Measurements from ENCODE around the gene SECTM1.

The SECTM1 gene

GRCh38 chr17:82277851-82278250 is 55.7 kb downstream of the SECTM1 start:
- DNase-seq = no peak

- no peak for DNase-seq
These were observed 56.6 kb downstream of the SECTM1 start for GRCh38 chr17:82276938-82277337.

- no peak for DNase-seq
These were observed 58.2 kb downstream of the SECTM1 start for GRCh38 chr17:82275326-82275725.

GRCh38 chr17:82274134-82275020 is 59.2 kb downstream of the SECTM1 start:
- no peak for DNase-seq

- DNase-seq = peak; percentile 71
These were observed 60.0 kb downstream of the SECTM1 start, which contains the start of gene CSNK1D for GRCh38 chr17:82273327-82274133. CSNK1D (minus strand) TSS chr17:82273700; CDS start chr17:82273381, 319 bp downstream.

GRCh38 chr17:82272495-82273326 is 60.9 kb downstream of the SECTM1 start:
- DNase-seq = no peak

- DNase-seq = no peak
These were observed 62.2 kb downstream of the SECTM1 start for GRCh38 chr17:82271401-82271800.

All from NCI-H2029 (cell line).